ENCODE results near the gene CCDC93.

DNA sequence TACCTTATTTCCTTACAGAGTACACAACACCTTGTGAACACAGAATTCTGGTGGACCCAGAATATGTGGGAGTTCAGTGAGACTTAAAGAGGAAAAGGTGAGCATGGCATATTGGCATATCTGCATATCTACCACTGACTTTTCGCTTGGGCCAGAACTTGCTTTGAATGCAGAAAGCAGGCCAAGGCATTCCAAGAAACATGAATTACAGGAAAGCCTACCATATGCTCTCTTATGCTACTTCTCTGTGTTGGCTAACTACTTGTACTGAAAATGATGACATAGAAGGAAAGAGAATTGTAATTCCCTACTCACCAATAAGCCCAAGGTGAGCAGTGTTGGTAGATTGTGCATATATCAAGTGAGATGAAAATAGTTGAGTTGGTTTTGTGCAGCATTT, 31.4 kb upstream of the CCDC93 start:
- TF ChIP-seq, protein P1, sequence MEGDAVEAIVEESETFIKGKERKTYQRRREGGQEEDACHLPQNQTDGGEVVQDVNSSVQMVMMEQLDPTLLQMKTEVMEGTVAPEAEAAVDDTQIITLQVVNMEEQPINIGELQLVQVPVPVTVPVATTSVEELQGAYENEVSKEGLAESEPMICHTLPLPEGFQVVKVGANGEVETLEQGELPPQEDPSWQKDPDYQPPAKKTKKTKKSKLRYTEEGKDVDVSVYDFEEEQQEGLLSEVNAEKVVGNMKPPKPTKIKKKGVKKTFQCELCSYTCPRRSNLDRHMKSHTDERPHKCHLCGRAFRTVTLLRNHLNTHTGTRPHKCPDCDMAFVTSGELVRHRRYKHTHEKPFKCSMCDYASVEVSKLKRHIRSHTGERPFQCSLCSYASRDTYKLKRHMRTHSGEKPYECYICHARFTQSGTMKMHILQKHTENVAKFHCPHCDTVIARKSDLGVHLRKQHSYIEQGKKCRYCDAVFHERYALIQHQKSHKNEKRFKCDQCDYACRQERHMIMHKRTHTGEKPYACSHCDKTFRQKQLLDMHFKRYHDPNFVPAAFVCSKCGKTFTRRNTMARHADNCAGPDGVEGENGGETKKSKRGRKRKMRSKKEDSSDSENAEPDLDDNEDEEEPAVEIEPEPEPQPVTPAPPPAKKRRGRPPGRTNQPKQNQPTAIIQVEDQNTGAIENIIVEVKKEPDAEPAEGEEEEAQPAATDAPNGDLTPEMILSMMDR (IDR thresholded peaks at IDR 0.05), result no peak
- no peak for TF ChIP-seq POLR2A (IDR thresholded peaks at IDR 0.05)
